ENCODE data around the gene SPINK14. TPM values are rescaled to one million over a fixed set of nuclear protein-coding genes. Genes with fewer than 3 reads are reported as not detected.

SPINK14 gene
- polyA plus RNA-seq, 12 donors = not detected

GRCh38 chr5:148193202-148193601 lies 24.9 kb downstream of the SPINK14 start:
- DNase-seq = no peak

DNA sequence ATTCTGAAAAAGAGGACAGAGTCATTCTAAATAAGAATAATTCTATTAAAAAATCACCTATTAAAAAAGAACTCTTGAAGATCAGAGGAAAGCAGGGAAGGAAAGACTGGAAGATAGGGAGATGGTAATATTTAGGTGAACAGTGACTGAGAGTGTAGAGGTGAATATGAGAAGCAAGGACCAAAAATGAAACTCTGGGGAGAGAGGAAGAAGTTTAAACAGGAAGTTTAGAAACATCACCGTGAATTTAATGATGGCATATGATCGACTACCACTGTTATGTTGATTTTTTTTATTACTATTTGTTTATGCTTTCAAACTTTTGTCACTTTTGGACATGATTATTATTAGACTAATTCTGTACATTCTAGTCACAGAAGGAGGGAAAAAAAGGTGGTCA lies 32.8 kb downstream of the SPINK14 start:
- DNase-seq = no peak

DNA sequence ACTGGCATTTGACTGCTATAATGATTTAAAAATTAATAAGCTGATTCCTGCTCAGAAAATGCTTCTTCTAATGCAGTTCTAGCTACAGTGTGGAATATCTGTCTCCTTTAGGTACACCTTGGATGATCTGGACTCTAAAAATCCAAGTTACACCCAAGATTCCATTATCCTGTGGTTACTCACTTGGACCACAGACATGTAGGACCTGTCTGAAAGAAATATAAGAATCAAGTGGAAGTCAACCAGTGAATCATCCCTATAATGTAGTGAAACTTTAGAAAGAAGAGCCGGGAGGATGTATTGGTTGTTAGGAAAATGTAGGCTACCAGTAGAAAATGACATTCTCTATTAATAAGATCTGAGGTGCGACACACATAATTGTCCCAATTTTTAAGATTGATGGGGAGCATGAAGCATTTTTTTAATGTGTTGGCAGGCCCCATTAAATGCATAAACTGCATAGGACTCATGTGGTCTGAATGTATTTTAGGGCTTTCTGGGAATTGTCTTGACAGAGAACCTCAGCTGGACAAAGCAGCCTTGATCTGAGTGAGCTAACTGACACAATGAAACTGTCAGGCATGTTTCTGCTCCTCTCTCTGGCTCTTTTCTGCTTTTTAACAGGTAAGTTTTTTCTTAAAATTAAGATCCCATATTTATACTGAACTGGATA lies 34.3 kb downstream of the SPINK14 start, which contains the start of gene SPINK6:
SPINK6 (plus strand) TSS at position 512 of the 673 bp plus-strand sequence; CDS start at position 567, 55 bp downstream.
- no peak for DNase-seq

GRCh38 chr5:148205044-148205806 lies 36.9 kb downstream of the SPINK14 start:
- DNase-seq = no peak

- DNase-seq = no peak
These were observed 37.5 kb downstream of the SPINK14 start for GRCh38 chr5:148205865-148206264.

DNA sequence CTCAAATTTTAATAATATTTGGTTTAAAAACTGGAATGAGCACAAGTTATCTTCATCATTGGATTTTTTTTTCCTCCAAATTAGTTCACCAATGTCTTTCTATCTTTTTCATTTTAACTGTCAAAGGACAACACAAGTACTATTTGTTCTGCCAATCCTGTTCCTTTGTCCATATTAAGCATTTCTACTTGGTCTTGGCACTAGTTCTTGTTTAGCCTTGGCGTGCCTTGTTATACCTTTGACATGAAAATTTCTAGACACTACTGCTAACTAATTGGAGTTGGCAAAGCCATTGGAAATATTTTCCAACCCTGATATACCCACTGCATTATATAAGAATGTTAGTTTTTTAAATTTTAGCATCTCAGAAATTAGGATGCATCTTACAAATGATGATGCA lies 38.3 kb downstream of the SPINK14 start:
- DNase-seq = no peak

DNA sequence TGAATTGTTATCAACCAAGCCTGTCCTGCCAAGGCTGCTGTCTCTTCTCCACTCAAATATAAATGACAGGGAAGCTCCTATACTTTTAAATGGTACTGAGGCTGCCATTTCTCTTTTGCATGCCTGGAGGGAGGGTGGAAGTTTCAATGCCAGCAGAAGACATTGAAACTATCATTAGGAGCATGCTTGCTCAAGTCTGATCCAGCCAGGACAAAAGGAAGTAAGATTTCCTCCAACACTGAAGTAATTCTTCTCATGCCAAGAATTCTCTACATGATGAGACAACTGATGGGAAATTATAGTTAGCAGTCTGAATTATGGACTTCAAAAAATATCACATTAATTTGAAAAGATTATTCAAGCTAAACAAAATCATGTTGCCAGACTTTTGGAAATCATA lies 39.9 kb downstream of the SPINK14 start:
- no peak for DNase-seq

GRCh38 chr5:148209151-148209770 lies 40.9 kb downstream of the SPINK14 start:
- no peak for DNase-seq

DNA sequence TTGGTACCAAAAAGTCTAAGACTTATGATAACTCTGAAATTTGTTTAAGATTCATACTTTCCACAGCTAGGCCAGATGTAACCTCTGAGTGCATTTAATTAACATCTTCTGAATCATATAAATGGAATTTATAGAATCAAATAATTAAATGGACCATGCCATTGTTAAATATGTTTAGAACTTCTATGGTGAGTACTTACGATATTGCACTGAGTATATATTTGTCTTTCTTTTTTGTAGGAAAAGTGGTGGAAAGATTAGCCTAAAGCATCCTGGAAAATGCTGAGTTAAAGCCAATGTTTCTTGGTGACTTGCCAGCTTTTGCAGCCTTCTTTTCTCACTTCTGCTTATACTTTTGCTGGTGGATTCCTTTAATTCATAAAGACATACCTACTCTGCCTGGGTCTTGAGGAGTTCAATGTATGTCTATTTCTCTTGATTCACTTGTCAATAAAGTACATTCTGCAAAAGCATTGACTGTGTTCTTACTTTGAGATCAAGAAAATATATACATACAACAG lies 46.4 kb downstream of the SPINK14 start:
- peak; percentile 15 for DNase-seq

DNA sequence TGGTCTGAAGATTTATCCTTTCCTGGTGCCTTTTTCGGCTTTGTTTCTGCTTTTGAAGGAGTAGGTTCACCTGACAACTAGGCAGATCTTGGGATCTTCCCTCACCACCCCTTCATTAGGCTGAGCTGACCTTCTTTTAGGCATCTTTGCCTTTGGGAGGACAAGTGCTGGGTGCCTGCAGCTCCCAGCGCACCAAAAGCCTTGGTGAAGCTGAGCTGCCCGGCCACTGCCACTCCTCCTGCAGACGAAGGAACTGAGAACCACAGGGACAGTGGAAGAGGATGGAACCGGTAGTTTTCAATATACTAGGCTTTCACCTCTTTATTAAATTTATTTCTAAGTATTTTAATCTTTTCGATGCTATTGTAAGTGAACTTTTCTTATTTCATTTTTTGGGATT lies 53.2 kb downstream of the SPINK14 start:
- no peak for DNase-seq

GRCh38 chr5:148224117-148224742 lies 55.9 kb downstream of the SPINK14 start:
- no peak for DNase-seq

Other genes starting within 250 kb of the SPINK14 start
- 1 to 10 TPM in 2 of 12 donors, under 1 TPM in 5, not detected in 5; 0.07 to 2.3 (median 0.27) TPM for gene SPINK5, start 104.6 kb upstream of the SPINK14 start, polyA plus RNA-seq (ENCODE audit: insufficient read length in 12 of 12)
- not detected for gene SPINK6, start 34.5 kb downstream of the SPINK14 start, polyA plus RNA-seq (ENCODE audit: insufficient read length in 12 of 12)
- not detected for gene MARCOL, start 70.0 kb downstream of the SPINK14 start, polyA plus RNA-seq (ENCODE audit: insufficient read length in 12 of 12)
- gene SPINK13, start 100.2 kb downstream of the SPINK14 start, polyA plus RNA-seq (ENCODE audit: insufficient read length in 12 of 12) = under 1 TPM in 5 of 12 donors, not detected in 7; 0.19 to 0.48 (median 0.24) TPM
- under 1 TPM in 4 of 12 donors, not detected in 8; 0.20 to 0.65 (median 0.42) TPM for gene SPINK7, start 143.9 kb downstream of the SPINK14 start, polyA plus RNA-seq (ENCODE audit: insufficient read length in 12 of 12)
- under 1 TPM in 4 of 12 donors, not detected in 8; 0.31 to 0.56 (median 0.52) TPM for gene SPINK9, start 167.0 kb downstream of the SPINK14 start, polyA plus RNA-seq (ENCODE audit: insufficient read length in 12 of 12)
- gene FBXO38, start 215.4 kb downstream of the SPINK14 start, polyA plus RNA-seq (ENCODE audit: insufficient read length in 12 of 12) = 10 to 100 TPM in 11 of 12 donors, not detected in 1; 21.6 to 59.4 (median 30.4) TPM